Common myeloid progenitor, CD34-positive (primary cell): Measurements from ENCODE around the gene TENT4B.

Experiments
- CTCF ChIA-PET: fragments of 350-600 bp; sonication (Branson Sonifier 250); formaldehyde crosslinking; loops from one replicate; lab custom pipeline; 2021; ENCODE audit warnings: antibody characterized with exemption; lab: Charles Lee
- POLR2A ChIA-PET: fragments of 350-600 bp; sonication (Branson Sonifier 250); formaldehyde crosslinking; loops from one replicate; lab custom pipeline; 2021; ENCODE audit warnings: antibody characterized with exemption; lab: Charles Lee
- DNase-seq, 3 donors: peaks; one replicate each; pipeline versions ENCODE4 v3.0.0 to v3.0.0-alpha.2; 2013
- H3K27ac ChIP-seq, 2 experiments: 1 replicate in 1 of 2; 2 replicates in 1 of 2; pipeline ENCODE4 v1.7.0; 2013; ENCODE audit warnings: inconsistent platforms in 2 of 2, low read length in 2 of 2, mild to moderate bottlenecking in 2 of 2, low read depth in 1 of 2, moderate library complexity in 1 of 2; ENCODE audit not compliant: severe bottlenecking in 2 of 2, insufficient read depth in 1 of 2, poor library complexity in 1 of 2
- H3K27me3 ChIP-seq, 5 experiments: replicated peaks in 2 of 5; 1 replicate in 3 of 5; 2 replicates in 2 of 5; pipeline versions ENCODE4 v1.6.1 to v1.7.0; 2013; ENCODE audit warnings: low read length in 4 of 5, mild to moderate bottlenecking in 2 of 5, moderate library complexity in 2 of 5, inconsistent platforms in 1 of 5; ENCODE audit not compliant: insufficient read depth in 5 of 5, control insufficient read depth in 4 of 5
- H3K36me3 ChIP-seq, 4 experiments: 1 replicate in 2 of 4; 2 replicates in 2 of 4; pipeline versions ENCODE4 v1.6.1 to v1.7.0; 2013; ENCODE audit warnings: low read length in 3 of 4, control low read depth in 1 of 4, mild to moderate bottlenecking in 1 of 4; ENCODE audit not compliant: control insufficient read depth in 4 of 4, insufficient read depth in 4 of 4
- H3K4me1 ChIP-seq, 4 experiments: 1 replicate in 3 of 4; 2 replicates in 1 of 4; pipeline versions ENCODE4 v1.6.1 to v1.7.1; 2013; ENCODE audit warnings: low read length in 3 of 4, mild to moderate bottlenecking in 3 of 4, control low read depth in 1 of 4, inconsistent platforms in 1 of 4, moderate library complexity in 1 of 4; ENCODE audit not compliant: control insufficient read depth in 4 of 4, insufficient read depth in 4 of 4; ENCODE audit errors: control extremely low read depth in 1 of 4
- H3K4me3 ChIP-seq, 7 experiments: 1 replicate in 4 of 7; 2 replicates in 3 of 7; pipeline versions ENCODE4 v1.5.1 to v1.7.0; 2013; ENCODE audit warnings: mild to moderate bottlenecking in 7 of 7, low read length in 6 of 7, moderate library complexity in 6 of 7, inconsistent platforms in 2 of 7, low read depth in 2 of 7, control low read depth in 1 of 7; ENCODE audit not compliant: insufficient read depth in 4 of 7, control insufficient read depth in 1 of 7; ENCODE audit errors: extremely low read depth in 1 of 7
- H3K9me3 ChIP-seq, 5 experiments: 1 replicate in 4 of 5; 2 replicates in 1 of 5; pipeline versions ENCODE4 v1.6.1 to v1.7.1; 2013; ENCODE audit warnings: low read length in 4 of 5, mild to moderate bottlenecking in 2 of 5, inconsistent platforms in 1 of 5, low read depth in 1 of 5, moderate library complexity in 1 of 5; ENCODE audit not compliant: control insufficient read depth in 4 of 5, insufficient read depth in 2 of 5; ENCODE audit errors: control extremely low read depth in 1 of 5
- WGBS: methylation state at CpG from one replicate; pipeline ENCODE4 v1.1.5; 2013; ENCODE audit not compliant: insufficient coverage; 5-methylcytosine and 5-hydroxymethylcytosine counted together

The TENT4B gene

GRCh38 chr16:50153596-50154419 is 702 bp downstream of the TENT4B start:
- DNase-seq, result peak in 1 of 3 donors; percentile 21
- ChIA-PET POLR2A (no interaction called here), CTCF (no interaction called here)
- Histone ChIP-seq H3K27ac (peak overlapping the region in 1 of 2 experiments; percentile 34), H3K27me3 (no peaks in the 10 kb centered on the region), H3K36me3 (peaks cover 0 to 5% (median under 1%) of the 10 kb centered on the region in 4 experiments), H3K4me3 (peak overlapping the region; percentile 56 to 85 (median 73)), H3K9me3 (no peaks in the 10 kb centered on the region), H3K4me1 (peaks cover 19 to 37% (median 30%) of the 10 kb centered on the region in 4 experiments)
- 4% methylated on average over 66 of the region's 89 CpGs for WGBS

DNA sequence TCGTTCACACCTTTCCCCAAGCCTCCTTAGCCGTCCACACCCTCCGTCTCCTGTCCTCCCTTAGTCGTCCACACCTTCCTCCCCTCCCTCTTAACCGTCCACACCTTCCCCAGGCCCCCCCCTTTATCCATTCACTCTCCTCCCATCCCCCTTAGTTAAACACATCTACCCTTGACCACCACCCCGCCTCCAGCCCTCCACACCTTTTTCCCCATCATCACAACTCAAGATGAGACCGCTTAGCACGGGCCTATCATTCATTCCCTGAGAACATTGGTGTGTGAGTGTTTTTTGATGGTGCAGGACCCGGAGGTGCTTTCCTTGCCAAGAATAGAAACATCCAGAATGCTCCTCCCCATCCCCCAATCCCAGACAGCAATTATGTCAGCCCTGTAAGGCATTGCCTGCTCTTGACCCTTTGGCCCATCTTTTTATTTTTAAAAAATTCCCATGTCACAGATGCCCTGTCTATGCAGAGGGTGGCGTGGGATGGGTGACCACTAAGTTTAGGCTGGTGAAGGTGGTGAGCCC is 1.4 kb downstream of the TENT4B start:
- no peak for DNase-seq
- Histone ChIP-seq H3K27me3 (no peaks in the 10 kb centered on the region), H3K9me3 (no peaks in the 10 kb centered on the region), H3K4me3 (peak overlapping the region; percentile 56 to 85 (median 73)), H3K36me3 (peaks cover 0 to 5% (median under 1%) of the 10 kb centered on the region in 4 experiments), H3K27ac (peak overlapping the region in 1 of 2 experiments; percentile 34), H3K4me1 (peaks cover 19 to 37% (median 30%) of the 10 kb centered on the region in 4 experiments)
- ChIA-PET POLR2A (no interaction called here), CTCF (interaction anchor here (0.7 to 1.8 kb wide), 2 partner anchors 10 to 56 kb away, joined by 3 to 9 read pairs; no protein-coding TSS in a partner anchor)
- 64% methylated on average over 6 of the region's 10 CpGs for WGBS

GRCh38 chr16:50155925-50156324 is 2.8 kb downstream of the TENT4B start:
- CTCF ChIA-PET, result interaction anchor here (0.6 to 1.8 kb wide), 3 partner anchors 55 to 386 kb away, joined by 3 to 9 read pairs (median 4); no protein-coding TSS in a partner anchor
- POLR2A ChIA-PET, result interaction anchor here (0.5 to 0.8 kb wide), 2 partner anchors 16 to 46 kb away, joined by 3 to 6 read pairs; no protein-coding TSS in a partner anchor
- DNase-seq, result no peak
- peak overlapping the region in 3 of 7 experiments; percentile 11 to 84 (median 75) for H3K4me3 ChIP-seq
- H3K36me3 ChIP-seq, result peaks cover 0 to 10% (median 2%) of the 10 kb centered on the region in 4 experiments
- no peaks in the 10 kb centered on the region for H3K9me3 ChIP-seq
- no peaks in the 10 kb centered on the region for H3K27me3 ChIP-seq
- H3K27ac ChIP-seq, result no peak overlapping the region
- H3K4me1 ChIP-seq, result peaks cover 19 to 37% (median 30%) of the 10 kb centered on the region in 4 experiments
- no CpG with 5 or more reads among the region's 1 CpG for WGBS

DNA sequence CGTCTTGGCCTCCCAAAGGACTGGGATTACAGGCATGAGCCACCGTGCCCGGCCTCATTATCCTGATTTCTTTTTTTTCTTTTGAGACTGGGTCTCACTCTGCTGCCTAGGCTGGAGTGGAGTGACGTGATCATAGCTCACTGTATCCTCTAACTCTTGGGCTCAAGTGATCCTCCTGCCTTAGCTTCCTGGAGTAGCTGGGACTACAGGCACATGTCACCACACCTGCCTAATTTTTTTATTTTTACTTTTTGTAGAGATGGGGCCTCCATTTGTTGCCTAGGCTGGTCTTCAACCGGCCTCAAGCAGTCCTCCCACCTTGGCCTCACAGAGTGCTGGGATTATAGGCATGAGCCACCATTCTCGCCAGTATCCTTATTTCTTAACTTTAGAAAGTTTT is 3.5 kb downstream of the TENT4B start:
- WGBS, result 100% methylated on average over 4 of the region's 6 CpGs
- Histone ChIP-seq H3K9me3 (no peaks in the 10 kb centered on the region), H3K4me3 (no peak overlapping the region), H3K27me3 (no peaks in the 10 kb centered on the region), H3K27ac (no peak overlapping the region), H3K36me3 (peaks cover 0 to 10% (median 2%) of the 10 kb centered on the region in 4 experiments), H3K4me1 (peaks cover 22 to 37% (median 30%) of the 10 kb centered on the region in 4 experiments)
- DNase-seq, result no peak
- POLR2A ChIA-PET, result no interaction called here
- CTCF ChIA-PET, result interaction anchor here (0.7 to 1.1 kb wide), 2 partner anchors 54 to 56 kb away, joined by 3 read pairs; no protein-coding TSS in a partner anchor

DNA sequence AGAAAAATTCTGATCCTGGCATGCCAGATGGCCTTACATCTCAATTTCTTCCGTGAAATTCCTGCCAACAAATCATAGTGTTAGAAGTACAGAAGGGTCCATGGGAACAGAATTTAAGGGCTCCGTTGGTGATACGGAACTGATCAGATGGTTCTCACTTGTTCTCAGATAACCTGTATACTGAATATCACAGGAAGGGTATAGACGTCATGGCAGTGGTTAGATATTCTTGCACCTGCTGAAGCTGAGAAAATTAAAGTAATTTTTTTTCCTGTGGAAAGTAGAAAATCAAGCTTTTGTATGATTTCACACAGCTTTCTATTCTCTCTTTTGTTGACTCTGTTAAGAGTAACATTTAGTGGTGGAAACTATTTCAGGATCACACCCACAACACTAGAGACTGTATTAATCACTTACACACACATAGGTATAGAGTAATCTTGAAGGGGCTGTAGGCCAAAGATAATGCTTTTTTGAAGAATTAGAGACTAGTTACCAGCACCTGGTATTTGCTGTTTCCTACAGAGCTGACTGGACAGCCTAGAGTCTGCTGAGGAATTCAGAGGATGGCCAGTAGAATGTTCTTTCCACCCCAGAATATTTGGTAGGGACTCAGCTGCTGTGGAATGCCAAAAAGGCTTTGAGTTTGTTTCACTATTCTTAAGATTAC is 7.5 kb downstream of the TENT4B start:
- Histone ChIP-seq H3K4me3 (no peak overlapping the region), H3K27me3 (no peaks in the 10 kb centered on the region), H3K4me1 (peaks cover 3 to 9% (median 7%) of the 10 kb centered on the region in 4 experiments), H3K36me3 (peaks cover 0 to 10% (median 2%) of the 10 kb centered on the region in 4 experiments), H3K27ac (no peak overlapping the region), H3K9me3 (no peaks in the 10 kb centered on the region)
- ChIA-PET CTCF (interaction anchor here (1.8 kb wide), 1 partner anchor 50 kb away, joined by 4 read pairs; no protein-coding TSS in a partner anchor), POLR2A (no interaction called here)
- DNase-seq, result no peak
- 96% methylated on average over 3 of the region's 4 CpGs for WGBS

- ChIA-PET CTCF (interaction anchor here (1.8 kb wide), 1 partner anchor 49 kb away, joined by 4 read pairs; no protein-coding TSS in a partner anchor), POLR2A (no interaction called here)
- Histone ChIP-seq H3K4me1 (peaks cover 0 to 9% (median 4%) of the 10 kb centered on the region in 4 experiments), H3K4me3 (no peak overlapping the region), H3K9me3 (no peaks in the 10 kb centered on the region), H3K36me3 (peaks cover 0 to 10% (median 2%) of the 10 kb centered on the region in 4 experiments), H3K27ac (no peak overlapping the region), H3K27me3 (no peaks in the 10 kb centered on the region)
- no CpG with 5 or more reads among the region's 2 CpGs for WGBS
- no peak for DNase-seq
Measured at GRCh38 chr16:50161950-50162349, 8.8 kb downstream of the TENT4B start.
